HG02943 (cell line): ENCODE measurements around the gene IRX4.
"Not testable (repeated sequence)": the region's sequence is repeated elsewhere in the genome, so short reads cannot be mapped to it uniquely, and the experiment has no call there.

ENCODE experiments used
- ATAC-seq: cut with Tn5 transposase; IDR thresholded peaks from one replicate; pipeline ENCODE4 v1.9.1; 2021; ENCODE audit warnings: mild to moderate bottlenecking, low read depth, moderate library complexity; ENCODE audit not compliant: unreplicated experiment

Gene IRX4

GRCh38 chr5:1865486-1865885, 17.2 kb downstream of the IRX4 start:
- ATAC-seq, result no peak

- ATAC-seq, result no peak
Measured at GRCh38 chr5:1864896-1865440, 17.8 kb downstream of the IRX4 start.

GRCh38 chr5:1860949-1861348, 21.8 kb downstream of the IRX4 start:
- no peak for ATAC-seq

GRCh38 chr5:1860021-1860610, 22.6 kb downstream of the IRX4 start:
- ATAC-seq, result no peak

GRCh38 chr5:1859099-1859498, 23.6 kb downstream of the IRX4 start:
- no peak for ATAC-seq

- ATAC-seq, result no peak
Measured at GRCh38 chr5:1858436-1858835, 24.3 kb downstream of the IRX4 start.

- no peak for ATAC-seq
Measured at GRCh38 chr5:1857256-1857600, 25.5 kb downstream of the IRX4 start.

GRCh38 chr5:1856596-1857255, 26.0 kb downstream of the IRX4 start:
- no peak for ATAC-seq

GRCh38 chr5:1855596-1855995, 27.1 kb downstream of the IRX4 start:
- no peak for ATAC-seq

- no peak for ATAC-seq
Measured at GRCh38 chr5:1855075-1855474, 27.6 kb downstream of the IRX4 start.

GRCh38 chr5:1853531-1853930, 29.2 kb downstream of the IRX4 start:
- ATAC-seq, result no peak

GRCh38 chr5:1852324-1852947, 30.3 kb downstream of the IRX4 start:
- ATAC-seq, result no peak

GRCh38 chr5:1851290-1851934, 31.3 kb downstream of the IRX4 start:
- ATAC-seq, result no peak

- no peak for ATAC-seq
Measured at GRCh38 chr5:1850324-1851154, 32.2 kb downstream of the IRX4 start.

- ATAC-seq, result no peak
Measured at GRCh38 chr5:1847611-1848010, 35.1 kb downstream of the IRX4 start.

- ATAC-seq, result no peak
Measured at GRCh38 chr5:1847056-1847455, 35.7 kb downstream of the IRX4 start.

GRCh38 chr5:1846583-1846982, 36.1 kb downstream of the IRX4 start:
- no peak for ATAC-seq

GRCh38 chr5:1845696-1846095, 37.0 kb downstream of the IRX4 start:
- ATAC-seq, result no peak

- ATAC-seq, result no peak
Measured at GRCh38 chr5:1844708-1845436, 37.9 kb downstream of the IRX4 start.

- not testable (repeated sequence) for ATAC-seq
Measured at GRCh38 chr5:1843761-1844160, 39.0 kb downstream of the IRX4 start.
